ENCODE measurements around the gene TEX2.

- TF ChIP-seq YY1 (IDR thresholded peaks at IDR 0.05; ENCODE audit: low read depth) (no peak), TAF1 (IDR thresholded peaks at IDR 0.05; ENCODE audit: low read depth) (no peak), REST (IDR thresholded peaks at IDR 0.05; ENCODE audit: low read depth) (no peak), EGR1 (IDR thresholded peaks at IDR 0.05) (no peak), TEAD4 (IDR thresholded peaks at IDR 0.05) (no peak; the same call in 1 of the 2 replicates), NFIC (IDR thresholded peaks at IDR 0.05) (0 out of 2 replicates have a peak, but pooled peaks have one; percentile 36), EP300 (IDR thresholded peaks at IDR 0.05; ENCODE audit: borderline replicate concordance) (no peak; the same call in 1 of the 2 replicates), TCF12 (IDR thresholded peaks at IDR 0.05; ENCODE audit: low read depth) (peak; percentile 66), RAD21 (IDR thresholded peaks at IDR 0.05; ENCODE audit: low read depth) (no peak), FOXM1 (IDR thresholded peaks at IDR 0.05; ENCODE audit: borderline replicate concordance, low read depth) (no peak), MAX (IDR thresholded peaks at IDR 0.05) (no peak), CREB1 (IDR thresholded peaks at IDR 0.05; ENCODE audit: low read depth) (no peak)
Measured at GRCh38 chr17:64147110-64148016, 115.7 kb downstream of the TEX2 start.
